HCT116 (cell line): Measurements from ENCODE around the gene LRRC14B. TPM values are rescaled to one million over a fixed set of nuclear protein-coding genes. Genes with fewer than 3 reads are reported as not detected.

ENCODE experiments used
- ATAC-seq: fragments of 200-7000 bp; cut with Tn5 transposase; 2 replicates; pipeline ENCODE4 v1.9.1; 2020; ENCODE audit warnings: mild to moderate bottlenecking, moderate library complexity
- BruUV-seq: library from RNA; stranded (reverse); fragments of 400-500 nt; replicated peaks from 2 replicates; lab custom pipeline; 2021; lab: Mats Ljungman, UMichigan
- CTCF ChIA-PET: fragments of 300-600 bp; sonication (Branson Sonifier 250); formaldehyde crosslinking; loops from one replicate; lab custom pipeline; 2021; ENCODE audit warnings: antibody characterized with exemption; lab: Charles Lee
- POLR2A ChIA-PET: fragments of 300-600, 350-600 bp; sonication (Branson Sonifier 250); formaldehyde crosslinking; loops from one replicate; lab custom pipeline; 2021; ENCODE audit warnings: antibody characterized with exemption; lab: Charles Lee
- RAD21 ChIA-PET, 2 experiments: fragments of 300-600 bp; sonication (Branson Sonifier 250); formaldehyde crosslinking; loops; one replicate each; lab custom pipeline; 2023; ENCODE audit warnings: low total read pairs in 2 of 2; ENCODE audit not compliant: uncharacterized antibody in 2 of 2, unreplicated experiment in 2 of 2, low non-redundant PET in 1 of 2; lab: Charles Lee
- DNase-seq: peaks from one replicate; pipeline ENCODE4 v3.0.0-alpha.2; 2010; ENCODE audit warnings: low read depth, low spot score
- H2AFZ ChIP-seq: fragments of 200-600 bp; shearing (Covaris generic), sonication (generic); 2 replicates; pipeline ENCODE4 v1.6.1; 2017; ENCODE audit warnings: low read depth, mixed run types, mixed read lengths, antibody characterized with exemption, low read length; ENCODE audit not compliant: poor library complexity, severe bottlenecking
- H3K27ac ChIP-seq: 2 replicates; pipeline ENCODE4 v1.5.1; 2012; ENCODE audit warnings: low read depth, low read length
- H3K27me3 ChIP-seq: fragments of 200-600 bp; sonication (generic); 2 replicates; pipeline ENCODE4 v1.6.1; 2016; ENCODE audit warnings: mixed run types, low read length, mixed read lengths; ENCODE audit not compliant: insufficient read depth
- H3K36me3 ChIP-seq, 2 experiments: fragments of 200-500 bp in 1 of 2; fragments of 200-600 bp in 1 of 2; sonication (Bioruptor generic) in 1 of 2; sonication (generic) in 1 of 2; 2 replicates each; pipeline versions ENCODE4 v1.5.1 to v1.6.1; 2014 to 2016; ENCODE audit warnings: low read length in 2 of 2, inconsistent platforms in 1 of 2, mixed read lengths in 1 of 2, mixed run types in 1 of 2; ENCODE audit not compliant: insufficient read depth in 2 of 2, control insufficient read depth in 1 of 2
- H3K4me1 ChIP-seq, 2 experiments: fragments of 200-600 bp in 1 of 2; sonication (generic) in 1 of 2; 2 replicates each; pipeline versions ENCODE4 v1.5.1 to v1.6.1; 2012 to 2017; ENCODE audit warnings: low read length in 2 of 2, inconsistent platforms in 1 of 2, mild to moderate bottlenecking in 1 of 2, mixed read lengths in 1 of 2, mixed run types in 1 of 2, moderate library complexity in 1 of 2; ENCODE audit not compliant: insufficient read depth in 2 of 2, control insufficient read depth in 1 of 2
- H3K4me2 ChIP-seq: fragments of 200-600 bp; sonication (generic); 2 replicates; pipeline ENCODE4 v1.6.1; 2017; ENCODE audit warnings: mixed run types, low read length, mixed read lengths
- H3K4me3 ChIP-seq, 2 experiments: fragments of 200-600 bp in 1 of 2; sonication (generic) in 1 of 2; replicated peaks in 1 of 2; 2 replicates each; pipeline ENCODE4 v1.5.1; 2011 to 2016; ENCODE audit warnings: low read length in 2 of 2, control low read depth in 1 of 2, low read depth in 1 of 2, mild to moderate bottlenecking in 1 of 2, mixed read lengths in 1 of 2, mixed run types in 1 of 2
- H3K79me2 ChIP-seq: fragments of 200-600 bp; sonication (generic); 2 replicates; pipeline ENCODE4 v1.6.1; 2017; ENCODE audit warnings: mild to moderate bottlenecking, mixed run types, low read length, moderate library complexity, mixed read lengths; ENCODE audit not compliant: insufficient read depth
- H3K9ac ChIP-seq: fragments of 200-600 bp; sonication (generic); 2 replicates; pipeline ENCODE4 v1.6.1; 2016; ENCODE audit warnings: low read length, mixed read lengths
- H3K9me2 ChIP-seq: fragments of 200-600 bp; sonication (generic), shearing (Covaris generic); 2 replicates; pipeline ENCODE4 v1.6.1; 2017; ENCODE audit warnings: mixed run types, mild to moderate bottlenecking, moderate library complexity; ENCODE audit not compliant: insufficient read depth
- H3K9me3 ChIP-seq, 2 experiments: fragments of 200-500 bp in 1 of 2; fragments of 200-600 bp in 1 of 2; sonication (Bioruptor generic) in 1 of 2; sonication (generic) in 1 of 2; 2 replicates each; pipeline ENCODE4 v1.6.1; 2014 to 2017; ENCODE audit warnings: low read length in 2 of 2, mixed read lengths in 2 of 2, inconsistent platforms in 1 of 2, low read depth in 1 of 2, mild to moderate bottlenecking in 1 of 2, mixed run types in 1 of 2, moderate library complexity in 1 of 2; ENCODE audit not compliant: control insufficient read depth in 1 of 2, insufficient read depth in 1 of 2
- H4K20me1 ChIP-seq: fragments of 200-600 bp; sonication (generic), shearing (Covaris generic); 2 replicates; pipeline ENCODE4 v1.6.1; 2017; ENCODE audit warnings: mixed run types, mild to moderate bottlenecking, moderate library complexity; ENCODE audit not compliant: insufficient read depth
- CEBPB ChIP-seq: IDR thresholded peaks from 2 replicates; pipeline ENCODE4 v1.6.1; 2012; ENCODE audit warnings: low read depth
- ELF1 ChIP-seq: IDR thresholded peaks from 2 replicates; pipeline ENCODE4 v1.6.1; 2012; ENCODE audit warnings: low read depth, borderline replicate concordance
- EZH2 ChIP-seq: fragments of 200-600 bp; sonication (generic); IDR thresholded peaks from 2 replicates; pipeline ENCODE4 v1.6.1; 2017; ENCODE audit warnings: antibody characterized with exemption, mixed run types
- FOSL1 ChIP-seq: IDR thresholded peaks from 2 replicates; pipeline ENCODE4 v1.6.1; 2012; ENCODE audit warnings: low read depth
- POLR2AphosphoS5 ChIP-seq: IDR thresholded peaks from 2 replicates; pipeline ENCODE4 v1.6.1; 2011; ENCODE audit warnings: mild to moderate bottlenecking, low read depth, low read length, moderate library complexity
- RAD21 ChIP-seq: IDR thresholded peaks from 2 replicates; pipeline ENCODE4 v1.6.1; 2012; ENCODE audit warnings: low read depth, mild to moderate bottlenecking
- SRF ChIP-seq: IDR thresholded peaks from 2 replicates; pipeline ENCODE4 v1.6.1; 2012; ENCODE audit warnings: low read depth
- TCF7L2 ChIP-seq: IDR thresholded peaks from 2 replicates; pipeline ENCODE4 v1.7.0; 2011; ENCODE audit warnings: borderline replicate concordance, inconsistent platforms; ENCODE audit not compliant: insufficient read depth, insufficient read length; ENCODE audit errors: extremely low read depth
- ZBTB33 ChIP-seq: IDR thresholded peaks from 2 replicates; pipeline ENCODE4 v1.6.1; 2011; ENCODE audit warnings: mild to moderate bottlenecking, low read length, moderate library complexity; ENCODE audit not compliant: insufficient replicate concordance; ENCODE audit errors: extremely low read depth
- ZFX ChIP-seq: fragments of 450-650 bp; IDR thresholded peaks from 2 replicates; pipeline ENCODE4 v1.6.1; 2017
- ZNF274 ChIP-seq: fragments of 200-500 bp; sonication (Bioruptor generic); IDR thresholded peaks from 2 replicates; pipeline ENCODE4 v1.6.1; 2014; ENCODE audit warnings: mild to moderate bottlenecking, low read depth, low read length, inconsistent platforms
- intact Hi-C: fragments of 100-400 bp; cut with micrococcal nuclease; formaldehyde crosslinking; loops from 2 replicates; pipeline ENCODE4 v1.10.0; 2022
- total RNA-seq: library from RNA; stranded (reverse); gene quantifications from one replicate; pipeline ENCODE4 v1.2.1, GENCODE V29; 2021; ENCODE audit not compliant: unreplicated experiment
- TF ChIP-seq, protein P1 (sequence below): IDR thresholded peaks from 2 replicates; pipeline ENCODE4 v1.6.1; 2012; ENCODE audit warnings: low read depth
- TF ChIP-seq, protein P2 (sequence below): IDR thresholded peaks from 2 replicates; pipeline ENCODE4 v1.6.1; 2012

The LRRC14B gene
- total RNA-seq, 1 experiment from 2014 or later: not detected

GRCh38 chr5:194603-195209, 3.4 kb downstream of the LRRC14B start:
- no peaks in the 10 kb centered on the region for H3K79me2 ChIP-seq
- no peaks in the 10 kb centered on the region for H3K9me3 ChIP-seq
- no TSS peak for BruUV-seq
- no peak overlapping the region for H3K4me2 ChIP-seq
- ATAC-seq (no peak), DNase-seq (no peak)
- H4K20me1 ChIP-seq: no peaks in the 10 kb centered on the region
- H3K27ac ChIP-seq: no peak overlapping the region
- POLR2A ChIA-PET: no interaction called here
- no peak overlapping the region for H3K9ac ChIP-seq
- H3K36me3 ChIP-seq: no peaks in the 10 kb centered on the region
- H3K4me1 ChIP-seq: no peaks in the 10 kb centered on the region
- RAD21 ChIA-PET: no interaction called here
- H3K4me3 ChIP-seq: no peak overlapping the region
- CTCF ChIA-PET: no interaction called here
- intact Hi-C loops: no loop called here
- H2AFZ ChIP-seq: no peak overlapping the region
- no peaks in the 10 kb centered on the region for H3K9me2 ChIP-seq
- no peaks in the 10 kb centered on the region for H3K27me3 ChIP-seq
- TF ChIP-seq, protein P1, sequence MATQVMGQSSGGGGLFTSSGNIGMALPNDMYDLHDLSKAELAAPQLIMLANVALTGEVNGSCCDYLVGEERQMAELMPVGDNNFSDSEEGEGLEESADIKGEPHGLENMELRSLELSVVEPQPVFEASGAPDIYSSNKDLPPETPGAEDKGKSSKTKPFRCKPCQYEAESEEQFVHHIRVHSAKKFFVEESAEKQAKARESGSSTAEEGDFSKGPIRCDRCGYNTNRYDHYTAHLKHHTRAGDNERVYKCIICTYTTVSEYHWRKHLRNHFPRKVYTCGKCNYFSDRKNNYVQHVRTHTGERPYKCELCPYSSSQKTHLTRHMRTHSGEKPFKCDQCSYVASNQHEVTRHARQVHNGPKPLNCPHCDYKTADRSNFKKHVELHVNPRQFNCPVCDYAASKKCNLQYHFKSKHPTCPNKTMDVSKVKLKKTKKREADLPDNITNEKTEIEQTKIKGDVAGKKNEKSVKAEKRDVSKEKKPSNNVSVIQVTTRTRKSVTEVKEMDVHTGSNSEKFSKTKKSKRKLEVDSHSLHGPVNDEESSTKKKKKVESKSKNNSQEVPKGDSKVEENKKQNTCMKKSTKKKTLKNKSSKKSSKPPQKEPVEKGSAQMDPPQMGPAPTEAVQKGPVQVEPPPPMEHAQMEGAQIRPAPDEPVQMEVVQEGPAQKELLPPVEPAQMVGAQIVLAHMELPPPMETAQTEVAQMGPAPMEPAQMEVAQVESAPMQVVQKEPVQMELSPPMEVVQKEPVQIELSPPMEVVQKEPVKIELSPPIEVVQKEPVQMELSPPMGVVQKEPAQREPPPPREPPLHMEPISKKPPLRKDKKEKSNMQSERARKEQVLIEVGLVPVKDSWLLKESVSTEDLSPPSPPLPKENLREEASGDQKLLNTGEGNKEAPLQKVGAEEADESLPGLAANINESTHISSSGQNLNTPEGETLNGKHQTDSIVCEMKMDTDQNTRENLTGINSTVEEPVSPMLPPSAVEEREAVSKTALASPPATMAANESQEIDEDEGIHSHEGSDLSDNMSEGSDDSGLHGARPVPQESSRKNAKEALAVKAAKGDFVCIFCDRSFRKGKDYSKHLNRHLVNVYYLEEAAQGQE: no peak
- TF ChIP-seq RAD21 (no peak), POLR2AphosphoS5 (no peak), ELF1 (no peak), TCF7L2 (no peak), CEBPB (no peak), ZFX (no peak), EZH2 (no peak), ZBTB33 (no peak), ZNF274 (no peak), FOSL1 (no peak), SRF (no peak)
- TF ChIP-seq, protein P2, sequence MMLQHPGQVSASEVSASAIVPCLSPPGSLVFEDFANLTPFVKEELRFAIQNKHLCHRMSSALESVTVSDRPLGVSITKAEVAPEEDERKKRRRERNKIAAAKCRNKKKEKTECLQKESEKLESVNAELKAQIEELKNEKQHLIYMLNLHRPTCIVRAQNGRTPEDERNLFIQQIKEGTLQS: no peak
- TF ChIP-seq, all 23 proteins: peak for 0
